Activated CD4-positive, alpha-beta T cell treated with anti-CD3 and anti-CD28 coated beads, Interleukin-2, amount 50 U/mL, for 24 hours (primary cell): ENCODE data around the gene PXT1.
A peak's percentile ranks its signal among the peaks of the same experiment; 100 is the strongest.
"Not testable (repeated sequence)": the region's sequence is repeated elsewhere in the genome, so short reads cannot be mapped to it uniquely, and the experiment has no call there.

Source experiments
- DNase-seq, 2 donors: peaks; one replicate each; pipeline ENCODE4 v3.0.0-alpha.2; 2020; ENCODE audit warnings: low read depth in 1 of 2, low spot score in 1 of 2

PXT1 gene

GRCh38 chr6:36444470-36444869 lies 1.8 kb upstream of the PXT1 start:
- no peak for DNase-seq

- DNase-seq = no peak
Observed at GRCh38 chr6:36443471-36444428, 1.1 kb upstream of the PXT1 start.

- DNase-seq = no peak
Observed at GRCh38 chr6:36442103-36442670, 467 bp downstream of the PXT1 start.

GRCh38 chr6:36441307-36441894 lies 1.3 kb downstream of the PXT1 start:
- peak; percentile 51 to 84 for DNase-seq

- no peak for DNase-seq
Observed at GRCh38 chr6:36436466-36436865, 6.2 kb downstream of the PXT1 start.

GRCh38 chr6:36432151-36432671 lies 10.4 kb downstream of the PXT1 start:
- no peak for DNase-seq

GRCh38 chr6:36431197-36431596 lies 11.5 kb downstream of the PXT1 start:
- DNase-seq = no peak

GRCh38 chr6:36430351-36430750 lies 12.3 kb downstream of the PXT1 start:
- DNase-seq = no peak

- no peak for DNase-seq
Observed at GRCh38 chr6:36428911-36429310, 13.7 kb downstream of the PXT1 start.

GRCh38 chr6:36426622-36427021 lies 16.0 kb downstream of the PXT1 start:
- no peak for DNase-seq

GRCh38 chr6:36423101-36423824 lies 19.4 kb downstream of the PXT1 start:
- DNase-seq = peak; percentile 93 to 97

GRCh38 chr6:36422714-36423100 lies 19.9 kb downstream of the PXT1 start:
- no peak for DNase-seq

GRCh38 chr6:36419310-36419709 lies 23.3 kb downstream of the PXT1 start:
- no peak for DNase-seq

GRCh38 chr6:36418558-36418957 lies 24.1 kb downstream of the PXT1 start:
- no peak for DNase-seq

- DNase-seq = no peak
Observed at GRCh38 chr6:36414481-36414880, 28.2 kb downstream of the PXT1 start.

- DNase-seq = no peak
Observed at GRCh38 chr6:36413489-36414480, 28.9 kb downstream of the PXT1 start.

- not testable (repeated sequence) for DNase-seq
Observed at GRCh38 chr6:36409718-36410117, 32.9 kb downstream of the PXT1 start.

- DNase-seq = no peak
Observed at GRCh38 chr6:36404164-36404563, 38.5 kb downstream of the PXT1 start.

- DNase-seq = no peak
Observed at GRCh38 chr6:36402481-36402880, 40.2 kb downstream of the PXT1 start.

- no peak for DNase-seq
Observed at GRCh38 chr6:36399970-36400369, 42.7 kb downstream of the PXT1 start.
